RWPE2 (cell line): ENCODE results near the gene BLVRA.

ENCODE experiments used
- ATAC-seq: fragments of 200-7000 bp; cut with Tn5 transposase; 3 replicates; pipeline ENCODE4 v1.9.1; 2021; ENCODE audit warnings: low read depth
- DNase-seq: peaks from one replicate; pipeline ENCODE4 v3.0.0-alpha.2; 2020; ENCODE audit warnings: low spot score
- H3K27ac ChIP-seq: fragments of 450-650 bp; 2 replicates; pipeline ENCODE4 v1.5.1; 2017; ENCODE audit warnings: mild to moderate bottlenecking; ENCODE audit not compliant: poor library complexity, severe bottlenecking
- H3K27me3 ChIP-seq: fragments of 250-450 bp; sonication (Bioruptor Pico); 2 replicates; pipeline ENCODE4 v1.5.1; 2021; ENCODE audit warnings: mild to moderate bottlenecking, moderate library complexity; ENCODE audit not compliant: insufficient read depth, poor library complexity, severe bottlenecking
- H3K36me3 ChIP-seq: fragments of 250-450 bp; sonication (Bioruptor Pico); 2 replicates; pipeline ENCODE4 v1.5.1; 2020; ENCODE audit warnings: low read depth, mild to moderate bottlenecking, moderate library complexity
- H3K4me1 ChIP-seq: fragments of 250-450 bp; sonication (Bioruptor Pico); 2 replicates; pipeline ENCODE4 v1.5.1; 2021; ENCODE audit warnings: mild to moderate bottlenecking, moderate library complexity; ENCODE audit not compliant: insufficient read depth, poor library complexity, severe bottlenecking
- H3K4me3 ChIP-seq: fragments of 250-450 bp; sonication (Bioruptor Pico); 2 replicates; pipeline ENCODE4 v1.5.1; 2021; ENCODE audit warnings: mild to moderate bottlenecking, moderate library complexity; ENCODE audit not compliant: severe bottlenecking
- H3K9me3 ChIP-seq: fragments of 250-450 bp; sonication (Bioruptor Pico); 2 replicates; pipeline ENCODE4 v1.5.1; 2021; ENCODE audit warnings: mild to moderate bottlenecking, moderate library complexity; ENCODE audit not compliant: severe bottlenecking
- CTCF ChIP-seq: fragments of 450-650 bp; IDR thresholded peaks from one replicate; pipeline ENCODE4 v1.5.1; 2017; ENCODE audit warnings: mild to moderate bottlenecking, moderate library complexity; ENCODE audit not compliant: poor library complexity, severe bottlenecking

The BLVRA gene

GRCh38 chr7:43787771-43788170 lies 29.3 kb downstream of the BLVRA start:
- H3K27me3 ChIP-seq = no peaks in the 10 kb centered on the region
- H3K9me3 ChIP-seq = no peaks in the 10 kb centered on the region
- DNase-seq (no peak), ATAC-seq (no peak)
- H3K4me3 ChIP-seq = no peak overlapping the region
- H3K4me1 ChIP-seq = no peaks in the 10 kb centered on the region
- H3K36me3 ChIP-seq = peaks cover 26% of the 10 kb centered on the region
- no peak for TF ChIP-seq CTCF
- H3K27ac ChIP-seq = no peak overlapping the region

GRCh38 chr7:43790006-43790405 lies 31.5 kb downstream of the BLVRA start:
- ATAC-seq = no peak
- no peaks in the 10 kb centered on the region for H3K4me1 ChIP-seq
- H3K4me3 ChIP-seq = no peak overlapping the region
- no peak for DNase-seq
- no peaks in the 10 kb centered on the region for H3K9me3 ChIP-seq
- H3K36me3 ChIP-seq = peaks cover 31% of the 10 kb centered on the region
- no peak overlapping the region for H3K27ac ChIP-seq
- TF ChIP-seq CTCF = no peak
- H3K27me3 ChIP-seq = no peaks in the 10 kb centered on the region

- Histone ChIP-seq H3K4me1 (no peaks in the 10 kb centered on the region), H3K4me3 (no peak overlapping the region), H3K36me3 (peaks cover 31% of the 10 kb centered on the region), H3K27me3 (no peaks in the 10 kb centered on the region), H3K27ac (no peak overlapping the region), H3K9me3 (no peaks in the 10 kb centered on the region)
- ATAC-seq = no peak
- no peak for DNase-seq
- no peak for TF ChIP-seq CTCF
Measured at GRCh38 chr7:43790834-43791233, 32.4 kb downstream of the BLVRA start.

- no peak for TF ChIP-seq CTCF
- H3K27ac ChIP-seq = no peak overlapping the region
- H3K27me3 ChIP-seq = no peaks in the 10 kb centered on the region
- H3K4me3 ChIP-seq = no peak overlapping the region
- H3K4me1 ChIP-seq = no peaks in the 10 kb centered on the region
- DNase-seq = no peak
- no peaks in the 10 kb centered on the region for H3K9me3 ChIP-seq
- ATAC-seq = no peak
- H3K36me3 ChIP-seq = peaks cover 31% of the 10 kb centered on the region
Measured at GRCh38 chr7:43791665-43792064, 33.2 kb downstream of the BLVRA start.

GRCh38 chr7:43792471-43793150 lies 34.1 kb downstream of the BLVRA start:
- no peaks in the 10 kb centered on the region for H3K4me1 ChIP-seq
- peaks cover 36% of the 10 kb centered on the region for H3K36me3 ChIP-seq
- no peak for TF ChIP-seq CTCF
- DNase-seq (no peak), ATAC-seq (no peak)
- H3K27me3 ChIP-seq = no peaks in the 10 kb centered on the region
- H3K4me3 ChIP-seq = no peak overlapping the region
- H3K9me3 ChIP-seq = no peaks in the 10 kb centered on the region
- no peak overlapping the region for H3K27ac ChIP-seq
